ENCODE measurements around the gene SLC41A2. TPM values are rescaled to one million over a fixed set of nuclear protein-coding genes. Genes with fewer than 3 reads are reported as not detected.

Gene SLC41A2
- 0.67 and 2.7 TPM in 2 replicates for total RNA-seq (2011; cell fraction: chromatin; rRNA removed; ENCODE audit: low replicate concordance)
- 0.13 and 0.33 TPM in 2 replicates for total RNA-seq (2011; cell fraction: nucleolus; rRNA removed)
- total RNA-seq (2011; cell fraction: nucleoplasm; rRNA removed): 0.22 and 0.31 TPM in 2 replicates
- total RNA-seq (2014; rRNA removed): 0.04 TPM in 1 of 2 replicates, not detected in the other
- total RNA-seq (2014; rRNA removed; fragmentation: Illumina TruSeq; extraction: Trizol): 0.26 and 0.36 TPM in 2 replicates
- total RNA-seq (2015; rRNA removed; fragmentation: Illumina TruSeq; extraction: Trizol): 0.04 and 0.47 TPM in 2 replicates
- 0.47 and 0.89 TPM in 2 replicates for total RNA-seq (2021)
- polyA plus RNA-seq (2011; rRNA removed): 0.07 and 0.24 TPM in 2 replicates
- polyA plus RNA-seq (2011; cell fraction: cytosol; rRNA removed): 0.03 TPM in 1 of 2 replicates, not detected in the other
- 0.10 and 0.17 TPM in 2 replicates for polyA plus RNA-seq (2011; cell fraction: nucleus; rRNA removed)
- 0.17 and 0.38 TPM in 2 replicates for polyA plus RNA-seq (2012)
- 0.03 and 0.04 TPM in 2 replicates for polyA plus RNA-seq (2014; fragmentation: Illumina TruSeq; extraction: Trizol)
- polyA plus RNA-seq (2014; fragmentation: Nextera tagmentation; extraction: Ambion mirVana): under 1 TPM; 0.01 to 0.08 TPM
- polyA plus RNA-seq (2014; rRNA removed): 0.05 and 0.09 TPM in 2 replicates
- polyA minus RNA-seq (2011; rRNA and poly(A)+ RNA removed): 0.60 and 0.87 TPM in 2 replicates
- polyA minus RNA-seq (2011; cell fraction: cytosol; rRNA and poly(A)+ RNA removed): not detected in 2 replicates
- polyA minus RNA-seq (2011; cell fraction: nucleus; rRNA and poly(A)+ RNA removed): 0.78 and 1.1 TPM in 2 replicates
- Bru-seq, nascent RNA: percentile 22 among the genes with signal in this experiment
- BruChase-seq, experiment 1, labeled RNA remaining after a 2-hour chase: percentile 27 among the genes with signal in this experiment
- percentile 25 among the genes with signal in this experiment for BruChase-seq, experiment 2, labeled RNA remaining after a 6-hour chase
- long read RNA-seq, experiment 1, partial matches to known transcripts: 0 of 1 reads
- long read RNA-seq, experiment 1, other reads (novel, unspliced or antisense): 1 of 1 reads
- long read RNA-seq, experiment 2: 0 reads
- long read RNA-seq, experiment 3: 0 reads

GRCh38 chr12:104958001-104958804 is at the start of gene SLC41A2:
Gene SLC41A2, minus strand, starts transcription at chr12:104958290. Its CDS starts 29,763 bp downstream, at chr12:104928527.
- Histone ChIP-seq H3K27ac (ENCODE audit: extremely low read depth, low read depth, low read length) (peak within 1 kb of the TSS; percentile 27; the same call in 2 of the 3 replicates), H3K4me3 (peak within 1 kb of the TSS; percentile 48), H3K4me2 (ENCODE audit: insufficient read depth, low read length) (peak within 1 kb of the TSS; percentile 81), H3K9me3 (replicated peaks; ENCODE audit: control insufficient read depth, insufficient read depth, low read depth, low read length) (no peaks in the 10 kb centered on the region), H3K4me1 (replicated peaks in 1 of 2; ENCODE audit: control insufficient read depth in 2 of 2, insufficient read depth in 2 of 2, low read length in 2 of 2) (peaks cover 18% of the 10 kb centered on the region in 2 experiments; a peak in 4 of 5 replicates), H3K9me1 (ENCODE audit: control insufficient read depth, insufficient read depth, low read length) (no peaks in the 10 kb centered on the region), H2AFZ (ENCODE audit: low read depth, low read length) (peak within 1 kb of the TSS; percentile 94), H3K36me3 (ENCODE audit: control insufficient read depth, insufficient read depth, low read length) (no peaks in the 10 kb centered on the region), H3K79me2 (ENCODE audit: control insufficient read depth, insufficient read depth, low read length) (no peaks in the 10 kb centered on the region), H3K27me3 (ENCODE audit: control insufficient read depth in 2 of 2, insufficient read depth in 2 of 2, low read length in 2 of 2) (peaks cover 17 to 27% of the 10 kb centered on the region in 2 experiments), H4K20me1 (replicated peaks; ENCODE audit: control insufficient read depth, insufficient read depth, low read length) (no peaks in the 10 kb centered on the region), H3K9ac (ENCODE audit: insufficient read depth in 1 of 2, low read depth in 2 of 2, low read length in 2 of 2) (peak within 1 kb of the TSS; percentile 64 to 92; a peak in 3 of 4 replicates)
- 3% methylated on average over 38 of the region's 83 CpGs for WGBS (ENCODE audit: insufficient coverage, low coverage, missing lambda C conversion rate)
- intact Hi-C loops (cut with micrococcal nuclease) (loop anchor here (10.0 kb wide), 1 partner anchor 573 kb away; no protein-coding TSS in a partner anchor), in situ Hi-C loops (cut with MboI) (no loop called here)
- ATAC-seq (peak; percentile 93), FAIRE-seq (no peak), DNase-seq (ENCODE audit: extremely low read depth in 1 of 4, low spot score in 3 of 4) (peak; percentile 81 to 90 (median 88))
- POLR2A ChIA-PET: interaction anchor here (1.6 to 1.8 kb wide), 2 partner anchors 12 to 19 kb away, joined by 4 to 5 read pairs; no protein-coding TSS in a partner anchor
- no TSS peak for BruUV-seq (replicated peaks)
- CTCF ChIA-PET (ENCODE audit: low intra/inter-chr PET ratio): no interaction called here
- no peak for TF ChIP-seq RFX7 (CRISPR knock-in tag; IDR thresholded peaks at IDR 0.05)
- no peak for TF ChIP-seq ZKSCAN3 (CRISPR knock-in tag; IDR thresholded peaks at IDR 0.05)
- peak; percentile 49; the same call in 1 of the 2 replicates for TF ChIP-seq NBN (IDR thresholded peaks at IDR 0.05; ENCODE audit: low read depth)
- no peak for TF ChIP-seq ETV5 (CRISPR knock-in tag; IDR thresholded peaks at IDR 0.05; ENCODE audit: low read depth)
- 0 out of 2 replicates have a peak, but pooled peaks have one; percentile 19 for TF ChIP-seq KLF1 (tag; IDR thresholded peaks at IDR 0.05)
- TF ChIP-seq ARID4B (CRISPR knock-in tag; IDR thresholded peaks at IDR 0.05): 0 out of 2 replicates have a peak, but pooled peaks have one; percentile 43
- TF ChIP-seq ELF2 (CRISPR knock-in tag; IDR thresholded peaks at IDR 0.05): no peak
- TF ChIP-seq AFF4 (CRISPR knock-in tag; IDR thresholded peaks at IDR 0.05): peak; percentile 57; the same call in 1 of the 2 replicates

Data from K562 (cell line).